C4-2B (cell line): ENCODE measurements around the gene JMJD4.

Source experiments
- ZFX ChIP-seq: fragments of 450-650 bp; IDR thresholded peaks from 2 replicates; pipeline ENCODE4 v1.6.1; 2017
- TF ChIP-seq, protein P1 (sequence below): fragments of 450-650 bp; conservative IDR thresholded peaks from 2 replicates; pipeline ENCODE4 v1.5.1; 2017; ENCODE audit warnings: mild to moderate bottlenecking

DNA sequence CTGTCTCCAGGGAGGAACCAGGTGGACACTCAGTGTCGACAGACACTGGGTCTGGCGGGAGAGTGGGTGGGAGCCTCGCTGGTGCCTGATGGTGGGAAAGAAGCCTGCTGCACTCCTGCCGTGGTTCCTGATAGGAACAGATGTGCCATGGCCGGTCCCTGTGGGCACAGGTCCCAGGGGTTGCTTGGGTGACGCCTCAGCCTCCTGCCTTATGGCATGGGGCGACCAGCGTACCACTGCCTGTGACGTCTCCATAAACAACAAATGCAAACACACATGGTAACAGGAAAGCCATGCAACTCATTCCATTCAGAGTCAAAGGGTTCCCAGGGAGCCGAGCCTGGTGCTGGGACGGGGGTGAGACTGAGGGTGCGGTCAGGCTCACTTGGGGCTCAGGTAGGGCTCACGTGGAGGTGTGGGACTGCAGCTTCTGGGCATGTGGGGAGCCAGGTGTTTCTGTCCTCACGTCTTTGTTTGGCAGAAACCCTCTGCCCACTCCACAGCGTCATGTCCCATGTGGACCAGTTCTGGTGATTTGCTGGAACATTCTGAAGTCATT lies 34.9 kb upstream of the JMJD4 start:
- TF ChIP-seq, protein P1, sequence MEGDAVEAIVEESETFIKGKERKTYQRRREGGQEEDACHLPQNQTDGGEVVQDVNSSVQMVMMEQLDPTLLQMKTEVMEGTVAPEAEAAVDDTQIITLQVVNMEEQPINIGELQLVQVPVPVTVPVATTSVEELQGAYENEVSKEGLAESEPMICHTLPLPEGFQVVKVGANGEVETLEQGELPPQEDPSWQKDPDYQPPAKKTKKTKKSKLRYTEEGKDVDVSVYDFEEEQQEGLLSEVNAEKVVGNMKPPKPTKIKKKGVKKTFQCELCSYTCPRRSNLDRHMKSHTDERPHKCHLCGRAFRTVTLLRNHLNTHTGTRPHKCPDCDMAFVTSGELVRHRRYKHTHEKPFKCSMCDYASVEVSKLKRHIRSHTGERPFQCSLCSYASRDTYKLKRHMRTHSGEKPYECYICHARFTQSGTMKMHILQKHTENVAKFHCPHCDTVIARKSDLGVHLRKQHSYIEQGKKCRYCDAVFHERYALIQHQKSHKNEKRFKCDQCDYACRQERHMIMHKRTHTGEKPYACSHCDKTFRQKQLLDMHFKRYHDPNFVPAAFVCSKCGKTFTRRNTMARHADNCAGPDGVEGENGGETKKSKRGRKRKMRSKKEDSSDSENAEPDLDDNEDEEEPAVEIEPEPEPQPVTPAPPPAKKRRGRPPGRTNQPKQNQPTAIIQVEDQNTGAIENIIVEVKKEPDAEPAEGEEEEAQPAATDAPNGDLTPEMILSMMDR: no peak
- TF ChIP-seq ZFX: no peak
